HepG2 (cell line): ENCODE results near the gene U2AF2.

Experiments
- CTCF ChIP-seq: sonication (generic); formaldehyde crosslinking; IDR thresholded peaks from 2 replicates; pipeline ENCODE4 v1.5.0; 2020; ENCODE audit warnings: mild to moderate bottlenecking, missing genetic modification reagents, moderate library complexity
- ZNF724P ChIP-seq: sonication (generic); formaldehyde crosslinking; IDR thresholded peaks from 2 replicates; pipeline ENCODE4 v1.8.0; 2022; ENCODE audit warnings: missing genetic modification reagents, borderline replicate concordance

DNA sequence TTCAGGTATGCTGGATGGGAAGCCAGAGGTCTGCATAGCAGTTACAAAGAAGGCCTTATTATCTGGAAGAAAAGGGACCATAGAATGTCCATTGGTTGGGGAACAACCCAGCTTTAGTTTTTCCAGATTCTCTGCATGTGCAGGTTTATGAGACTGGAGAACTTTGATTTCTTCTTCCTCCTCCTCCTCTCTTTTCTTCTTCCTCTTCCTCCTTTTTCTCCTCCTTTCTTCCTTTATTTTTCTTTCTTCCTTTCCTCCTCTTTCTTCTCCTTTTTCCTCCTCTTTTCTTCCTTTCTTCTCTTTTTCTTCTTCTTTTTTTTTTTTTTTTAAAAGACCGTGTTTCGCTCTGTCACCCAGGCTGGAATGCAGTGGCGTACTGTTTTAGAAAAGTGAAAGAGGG lies 51.1 kb downstream of the U2AF2 start:
- TF ChIP-seq CTCF (CRISPR knock-in tag): no peak
- TF ChIP-seq ZNF724P (CRISPR knock-in tag): no peak
